Brain microvascular endothelial cell (primary cell): Measurements from ENCODE around the gene EPB41L3.
A peak's percentile ranks its signal among the peaks of the same experiment; 100 is the strongest.

Experiments
- DNase-seq: peaks from one replicate; pipeline ENCODE4 v3.0.0-alpha.2; 2020
- H3K27ac ChIP-seq: fragments of 250-450 bp; sonication (Bioruptor Pico); 2 replicates; pipeline ENCODE4 v1.5.1; 2020; ENCODE audit warnings: mild to moderate bottlenecking, moderate library complexity
- H3K27me3 ChIP-seq: fragments of 250-450 bp; sonication (Bioruptor Pico); replicated peaks from 2 replicates; pipeline ENCODE4 v1.5.1; 2020; ENCODE audit warnings: mild to moderate bottlenecking
- H3K36me3 ChIP-seq: fragments of 250-450 bp; sonication (Bioruptor Pico); replicated peaks from 2 replicates; pipeline ENCODE4 v1.5.1; 2020; ENCODE audit warnings: mild to moderate bottlenecking
- H3K4me3 ChIP-seq: 2 replicates; pipeline ENCODE4 v1.5.1; 2011; ENCODE audit warnings: low read depth, mild to moderate bottlenecking, control low read depth, low read length, moderate library complexity
- CTCF ChIP-seq: IDR thresholded peaks from 2 replicates; pipeline ENCODE4 v1.5.1; 2011; ENCODE audit warnings: low read depth, mild to moderate bottlenecking, moderate library complexity, low read length, control low read depth, inconsistent platforms; ENCODE audit errors: missing control alignments
- in situ Hi-C: cut with HindIII; loops from 2 replicates; pipeline ENCODE4 v1.10.0; 2017; ENCODE audit warnings: low sequenced_read_pairs, low pct_ligation_motif_present

Gene EPB41L3

GRCh38 chr18:5543773-5544389 is at the start of gene EPB41L3:
TSS of gene EPB41L3 (minus strand) at chr18:5543997. CDS start at chr18:5489183, 54,814 bp downstream.
- Histone ChIP-seq H3K4me3 (peak within 1 kb of the TSS; percentile 64), H3K36me3 (no peaks in the 10 kb centered on the region), H3K27ac (peak within 1 kb of the TSS; percentile 63), H3K27me3 (no peaks in the 10 kb centered on the region)
- DNase-seq = no peak
- in situ Hi-C loops = no loop called here
- TF ChIP-seq CTCF = no peak

- H3K27ac ChIP-seq = no peak overlapping the region
- no peak overlapping the region for H3K4me3 ChIP-seq
- no peak for DNase-seq
- in situ Hi-C loops = no loop called here
- no peak for TF ChIP-seq CTCF
- H3K27me3 ChIP-seq = no peaks in the 10 kb centered on the region
- no peaks in the 10 kb centered on the region for H3K36me3 ChIP-seq
Measured at GRCh38 chr18:5588529-5588928, 44.7 kb upstream of the EPB41L3 start.

GRCh38 chr18:5585653-5586052 is 41.9 kb upstream of the EPB41L3 start:
- in situ Hi-C loops = no loop called here
- Histone ChIP-seq H3K36me3 (no peaks in the 10 kb centered on the region), H3K27me3 (no peaks in the 10 kb centered on the region), H3K4me3 (no peak overlapping the region), H3K27ac (no peak overlapping the region)
- TF ChIP-seq CTCF = no peak
- no peak for DNase-seq

GRCh38 chr18:5584746-5585417 is 41.1 kb upstream of the EPB41L3 start:
- in situ Hi-C loops = no loop called here
- no peak overlapping the region for H3K27ac ChIP-seq
- TF ChIP-seq CTCF = no peak
- H3K36me3 ChIP-seq = no peaks in the 10 kb centered on the region
- no peaks in the 10 kb centered on the region for H3K27me3 ChIP-seq
- DNase-seq = peak; percentile 30
- H3K4me3 ChIP-seq = no peak overlapping the region

- DNase-seq = peak; percentile 79
- in situ Hi-C loops = no loop called here
- no peak overlapping the region for H3K4me3 ChIP-seq
- H3K36me3 ChIP-seq = no peaks in the 10 kb centered on the region
- no peak for TF ChIP-seq CTCF
- peak overlapping the region; percentile 69 for H3K27ac ChIP-seq
- H3K27me3 ChIP-seq = no peaks in the 10 kb centered on the region
Measured at GRCh38 chr18:5582849-5583681, 39.3 kb upstream of the EPB41L3 start.
